ENCODE measurements around the gene HDAC9.

The HDAC9 gene

GRCh38 chr7:18495412-18496340 lies at the start of gene HDAC9:
HDAC9 (plus strand) TSS chr7:18495749; CDS start chr7:18496303, 554 bp downstream.
- Histone ChIP-seq H3K9me3 (ENCODE audit: control insufficient read depth, insufficient read depth, low read depth, low read length) (no peaks in the 10 kb centered on the region), H3K4me1 (ENCODE audit: control insufficient read depth, insufficient read depth, low read length) (peaks cover 18% of the 10 kb centered on the region), H3K27ac (ENCODE audit: extremely low read depth, low read depth, low read length) (peak within 1 kb of the TSS; percentile 40; the same call in 1 of the 2 replicates), H3K36me3 (ENCODE audit: control insufficient read depth in 2 of 2, insufficient read depth in 1 of 2, low read length in 2 of 2) (no peaks in the 10 kb centered on the region), H3K4me3 (ENCODE audit: low read depth, low read length) (peak within 1 kb of the TSS; percentile 32)
- ChIA-PET POLR2A (interaction anchor here (1.1 kb wide), 1 partner anchor 37 kb away, joined by 3 read pairs; no protein-coding TSS in a partner anchor), CTCF (interaction anchor here (0.8 to 1.0 kb wide), 2 partner anchors 11 to 143 kb away, joined by 3 to 4 read pairs; no protein-coding TSS in a partner anchor)
- TF ChIP-seq REPIN1 (tag by site-specific recombination; IDR thresholded peaks at IDR 0.05; ENCODE audit: low read depth) (no peak), ZNF423 (tag by site-specific recombination; IDR thresholded peaks at IDR 0.05) (no peak), ZNF24 (tag by site-specific recombination; IDR thresholded peaks at IDR 0.05) (no peak), ZNF114 (tag by site-specific recombination; IDR thresholded peaks at IDR 0.05) (no peak), ATF2 (tag by site-specific recombination; IDR thresholded peaks at IDR 0.05; ENCODE audit: low read depth) (no peak), PRDM4 (tag by site-specific recombination; IDR thresholded peaks at IDR 0.05) (no peak), ZNF596 (tag by site-specific recombination; IDR thresholded peaks at IDR 0.05) (no peak), ZBTB1 (tag by site-specific recombination; IDR thresholded peaks at IDR 0.05) (no peak), KLF16 (tag by site-specific recombination; IDR thresholded peaks at IDR 0.05) (no peak), IKZF3 (tag by site-specific recombination; IDR thresholded peaks at IDR 0.05) (no peak), ZNF335 (tag by site-specific recombination; conservative IDR thresholded peaks at IDR 0.05) (no peak), WT1 (tag by site-specific recombination; IDR thresholded peaks at IDR 0.05) (no peak), PRDM1 (tag by site-specific recombination; IDR thresholded peaks at IDR 0.05) (0 out of 2 replicates have a peak, but pooled peaks have one; percentile 8), ZNF621 (tag by site-specific recombination; IDR thresholded peaks at IDR 0.05) (no peak), ZNF449 (tag by site-specific recombination; IDR thresholded peaks at IDR 0.05) (peak; percentile 94), BCL11A (tag by site-specific recombination; IDR thresholded peaks at IDR 0.05; ENCODE audit: low read depth) (no peak), ZFP69B (tag by site-specific recombination; IDR thresholded peaks at IDR 0.05) (no peak), REST (tag by site-specific recombination; IDR thresholded peaks at IDR 0.05) (no peak), ZNF791 (tag by site-specific recombination; IDR thresholded peaks at IDR 0.05) (no peak), KLF9 (tag by site-specific recombination; IDR thresholded peaks at IDR 0.05; ENCODE audit: low read depth) (no peak), SP7 (tag by site-specific recombination; IDR thresholded peaks at IDR 0.05) (no peak), ZBTB26 (tag by site-specific recombination; optimal IDR thresholded peaks at IDR 0.05) (no peak), ZNF133 (tag by site-specific recombination; IDR thresholded peaks at IDR 0.05) (no peak), RBAK (tag by site-specific recombination; IDR thresholded peaks at IDR 0.05) (no peak), ZBTB17 (tag by site-specific recombination; IDR thresholded peaks at IDR 0.05) (peak; percentile 36; the same call in 1 of the 2 replicates), KLF1 (tag by site-specific recombination; IDR thresholded peaks at IDR 0.05) (no peak), SALL2 (tag by site-specific recombination; IDR thresholded peaks at IDR 0.05; ENCODE audit: borderline replicate concordance) (no peak), ZNF416 (tag by site-specific recombination; IDR thresholded peaks at IDR 0.05) (no peak)
